Measurements from ENCODE around the gene INPP5K. TPM values are rescaled to one million over a fixed set of nuclear protein-coding genes. Genes with fewer than 3 reads are reported as not detected.

The INPP5K gene
- polyA plus RNA-seq, 1 donor from 2014 or later, result 35.8 TPM

DNA sequence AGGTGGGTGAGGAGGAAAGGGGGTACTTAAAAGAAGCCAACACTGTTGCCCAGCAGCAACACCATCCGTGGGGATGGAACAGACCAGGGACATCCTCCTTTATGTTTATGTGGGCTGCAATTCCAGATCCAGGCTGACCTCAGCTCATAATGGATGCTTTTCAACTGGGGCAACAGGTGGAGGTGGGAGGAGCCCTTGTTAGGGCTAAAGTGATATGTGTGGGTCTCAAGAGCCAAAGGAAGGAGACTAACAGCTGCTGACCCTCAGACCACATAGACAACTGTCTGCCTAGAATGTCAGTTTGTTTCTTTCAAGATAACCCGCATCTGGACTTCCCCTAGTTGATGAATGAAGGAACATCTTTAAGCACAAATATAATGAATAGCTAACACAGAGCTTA lies 2.0 kb upstream of the INPP5K start:
- Histone ChIP-seq H3K9ac (ENCODE audit: low read length) (no peak overlapping the region), H2AFZ (ENCODE audit: low read depth, low read length) (no peak overlapping the region), H3K36me3 (ENCODE audit: insufficient read depth, low read length) (no peaks in the 10 kb centered on the region), H3K4me2 (ENCODE audit: low read length) (no peak overlapping the region), H3F3A (ENCODE audit: insufficient read depth, low read length, poor library complexity, severe bottlenecking) (no peaks in the 10 kb centered on the region), H3K4me3 (ENCODE audit: low read length) (no peak overlapping the region), H4K20me1 (ENCODE audit: insufficient read depth) (no peaks in the 10 kb centered on the region), H3K79me2 (replicated peaks; ENCODE audit: insufficient read depth, low read length) (peaks cover 20% of the 10 kb centered on the region), H3K9me2 (ENCODE audit: insufficient read depth, low read length) (no peaks in the 10 kb centered on the region), H3K27ac (ENCODE audit: low read length) (no peak overlapping the region), H3K27me3 (ENCODE audit: insufficient read depth, low read depth, low read length) (no peaks in the 10 kb centered on the region), H3K9me3 (ENCODE audit: low read length) (no peaks in the 10 kb centered on the region)
- no peak for TF ChIP-seq SMC3 (conservative IDR thresholded peaks at IDR 0.05; ENCODE audit: poor library complexity)
- TF ChIP-seq POLR2AphosphoS5 (IDR thresholded peaks at IDR 0.05), result no peak
- no peak for TF ChIP-seq TAF1 (IDR thresholded peaks at IDR 0.05; ENCODE audit: low read depth)
- no peak for TF ChIP-seq RAD21 (conservative IDR thresholded peaks at IDR 0.05)
- TF ChIP-seq, protein P1, sequence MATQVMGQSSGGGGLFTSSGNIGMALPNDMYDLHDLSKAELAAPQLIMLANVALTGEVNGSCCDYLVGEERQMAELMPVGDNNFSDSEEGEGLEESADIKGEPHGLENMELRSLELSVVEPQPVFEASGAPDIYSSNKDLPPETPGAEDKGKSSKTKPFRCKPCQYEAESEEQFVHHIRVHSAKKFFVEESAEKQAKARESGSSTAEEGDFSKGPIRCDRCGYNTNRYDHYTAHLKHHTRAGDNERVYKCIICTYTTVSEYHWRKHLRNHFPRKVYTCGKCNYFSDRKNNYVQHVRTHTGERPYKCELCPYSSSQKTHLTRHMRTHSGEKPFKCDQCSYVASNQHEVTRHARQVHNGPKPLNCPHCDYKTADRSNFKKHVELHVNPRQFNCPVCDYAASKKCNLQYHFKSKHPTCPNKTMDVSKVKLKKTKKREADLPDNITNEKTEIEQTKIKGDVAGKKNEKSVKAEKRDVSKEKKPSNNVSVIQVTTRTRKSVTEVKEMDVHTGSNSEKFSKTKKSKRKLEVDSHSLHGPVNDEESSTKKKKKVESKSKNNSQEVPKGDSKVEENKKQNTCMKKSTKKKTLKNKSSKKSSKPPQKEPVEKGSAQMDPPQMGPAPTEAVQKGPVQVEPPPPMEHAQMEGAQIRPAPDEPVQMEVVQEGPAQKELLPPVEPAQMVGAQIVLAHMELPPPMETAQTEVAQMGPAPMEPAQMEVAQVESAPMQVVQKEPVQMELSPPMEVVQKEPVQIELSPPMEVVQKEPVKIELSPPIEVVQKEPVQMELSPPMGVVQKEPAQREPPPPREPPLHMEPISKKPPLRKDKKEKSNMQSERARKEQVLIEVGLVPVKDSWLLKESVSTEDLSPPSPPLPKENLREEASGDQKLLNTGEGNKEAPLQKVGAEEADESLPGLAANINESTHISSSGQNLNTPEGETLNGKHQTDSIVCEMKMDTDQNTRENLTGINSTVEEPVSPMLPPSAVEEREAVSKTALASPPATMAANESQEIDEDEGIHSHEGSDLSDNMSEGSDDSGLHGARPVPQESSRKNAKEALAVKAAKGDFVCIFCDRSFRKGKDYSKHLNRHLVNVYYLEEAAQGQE (IDR thresholded peaks at IDR 0.05; ENCODE audit: borderline replicate concordance), result no peak
- no peak for TF ChIP-seq EZH2 (IDR thresholded peaks at IDR 0.05; ENCODE audit: borderline replicate concordance, insufficient read depth, low read length, poor library complexity, severe bottlenecking)
- TF ChIP-seq, protein P2, sequence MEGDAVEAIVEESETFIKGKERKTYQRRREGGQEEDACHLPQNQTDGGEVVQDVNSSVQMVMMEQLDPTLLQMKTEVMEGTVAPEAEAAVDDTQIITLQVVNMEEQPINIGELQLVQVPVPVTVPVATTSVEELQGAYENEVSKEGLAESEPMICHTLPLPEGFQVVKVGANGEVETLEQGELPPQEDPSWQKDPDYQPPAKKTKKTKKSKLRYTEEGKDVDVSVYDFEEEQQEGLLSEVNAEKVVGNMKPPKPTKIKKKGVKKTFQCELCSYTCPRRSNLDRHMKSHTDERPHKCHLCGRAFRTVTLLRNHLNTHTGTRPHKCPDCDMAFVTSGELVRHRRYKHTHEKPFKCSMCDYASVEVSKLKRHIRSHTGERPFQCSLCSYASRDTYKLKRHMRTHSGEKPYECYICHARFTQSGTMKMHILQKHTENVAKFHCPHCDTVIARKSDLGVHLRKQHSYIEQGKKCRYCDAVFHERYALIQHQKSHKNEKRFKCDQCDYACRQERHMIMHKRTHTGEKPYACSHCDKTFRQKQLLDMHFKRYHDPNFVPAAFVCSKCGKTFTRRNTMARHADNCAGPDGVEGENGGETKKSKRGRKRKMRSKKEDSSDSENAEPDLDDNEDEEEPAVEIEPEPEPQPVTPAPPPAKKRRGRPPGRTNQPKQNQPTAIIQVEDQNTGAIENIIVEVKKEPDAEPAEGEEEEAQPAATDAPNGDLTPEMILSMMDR (IDR thresholded peaks at IDR 0.05; ENCODE audit: poor library complexity, severe bottlenecking), result no peak
- no peak for TF ChIP-seq MXI1 (conservative IDR thresholded peaks at IDR 0.05; ENCODE audit: poor library complexity, severe bottlenecking)
- no peak for TF ChIP-seq EP300 (conservative IDR thresholded peaks at IDR 0.05; ENCODE audit: poor library complexity, severe bottlenecking)

DNA sequence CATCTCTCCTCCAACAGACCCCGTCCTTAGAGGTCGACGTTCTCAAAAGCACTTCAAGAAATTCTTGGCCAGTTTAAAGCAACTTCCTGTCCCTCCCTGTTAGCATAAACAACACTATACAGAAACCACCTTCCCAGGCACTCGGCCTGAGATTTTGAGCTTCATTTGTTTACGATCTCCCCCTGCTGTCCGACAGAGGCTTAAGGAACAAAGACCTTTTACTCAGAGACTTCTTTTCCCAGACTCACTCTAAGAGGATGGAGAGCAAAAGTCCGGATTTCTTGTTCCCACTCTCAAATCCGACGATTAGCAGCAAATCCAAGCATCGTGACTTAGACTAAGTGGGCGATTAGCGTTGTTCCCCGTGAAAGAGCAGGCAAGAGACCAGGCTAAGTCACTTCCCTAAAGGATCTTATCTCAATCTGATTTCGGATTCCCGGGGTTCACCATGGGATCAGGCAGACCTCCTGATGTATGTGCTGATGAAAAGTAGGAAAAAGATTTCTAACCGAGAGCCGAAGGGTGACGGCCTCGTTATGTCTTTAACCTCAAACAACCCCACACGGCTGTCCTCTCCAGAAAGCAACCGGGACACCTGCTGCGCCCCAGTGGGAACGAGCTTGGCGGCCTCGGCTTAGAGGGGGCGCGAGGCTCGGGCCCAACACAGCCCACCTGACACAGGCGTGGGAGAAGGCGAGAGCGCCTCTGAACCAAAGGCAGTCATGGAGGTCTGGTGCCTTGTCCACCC lies 598 bp downstream of the INPP5K start:
- no peaks in the 10 kb centered on the region for H3F3A ChIP-seq (ENCODE audit: insufficient read depth, low read length, poor library complexity, severe bottlenecking)
- peak overlapping the region; percentile 38 for H2AFZ ChIP-seq (ENCODE audit: low read depth, low read length)
- peak overlapping the region; percentile 98 for H3K4me3 ChIP-seq (ENCODE audit: low read length)
- no peaks in the 10 kb centered on the region for H3K27me3 ChIP-seq (ENCODE audit: insufficient read depth, low read depth, low read length)
- H3K9me2 ChIP-seq (ENCODE audit: insufficient read depth, low read length), result no peaks in the 10 kb centered on the region
- peak overlapping the region; percentile 81 for H3K9ac ChIP-seq (ENCODE audit: low read length)
- H3K9me3 ChIP-seq (ENCODE audit: low read length), result no peaks in the 10 kb centered on the region
- peak overlapping the region; percentile 66 for H3K27ac ChIP-seq (ENCODE audit: low read length)
- H3K4me2 ChIP-seq (ENCODE audit: low read length), result peak overlapping the region; percentile 79
- no peaks in the 10 kb centered on the region for H3K36me3 ChIP-seq (ENCODE audit: insufficient read depth, low read length)
- H4K20me1 ChIP-seq (ENCODE audit: insufficient read depth), result no peaks in the 10 kb centered on the region
- peaks cover 20% of the 10 kb centered on the region for H3K79me2 ChIP-seq (replicated peaks; ENCODE audit: insufficient read depth, low read length)
- no peak for TF ChIP-seq EP300 (conservative IDR thresholded peaks at IDR 0.05; ENCODE audit: poor library complexity, severe bottlenecking)
- no peak for TF ChIP-seq TAF1 (IDR thresholded peaks at IDR 0.05; ENCODE audit: low read depth)
- no peak for TF ChIP-seq MXI1 (conservative IDR thresholded peaks at IDR 0.05; ENCODE audit: poor library complexity, severe bottlenecking)
- peak; percentile 68 for TF ChIP-seq RAD21 (conservative IDR thresholded peaks at IDR 0.05)
- no peak for TF ChIP-seq POLR2AphosphoS5 (IDR thresholded peaks at IDR 0.05)
- TF ChIP-seq, protein P2 (IDR thresholded peaks at IDR 0.05; ENCODE audit: poor library complexity, severe bottlenecking), result peak; percentile 64
- peak; percentile 77 for TF ChIP-seq SMC3 (conservative IDR thresholded peaks at IDR 0.05; ENCODE audit: poor library complexity)
- TF ChIP-seq EZH2 (IDR thresholded peaks at IDR 0.05; ENCODE audit: borderline replicate concordance, insufficient read depth, low read length, poor library complexity, severe bottlenecking), result no peak
- TF ChIP-seq, protein P1 (IDR thresholded peaks at IDR 0.05; ENCODE audit: borderline replicate concordance), result no peak

All from neural cell (in vitro differentiated cells).